AG20443 (cell line): ENCODE results near the gene MYLK.

Source experiments
- DNase-seq: peaks from one replicate; pipeline ENCODE4 v3.0.0; 2012; ENCODE audit warnings: low spot score, mixed read lengths

The MYLK gene

DNA sequence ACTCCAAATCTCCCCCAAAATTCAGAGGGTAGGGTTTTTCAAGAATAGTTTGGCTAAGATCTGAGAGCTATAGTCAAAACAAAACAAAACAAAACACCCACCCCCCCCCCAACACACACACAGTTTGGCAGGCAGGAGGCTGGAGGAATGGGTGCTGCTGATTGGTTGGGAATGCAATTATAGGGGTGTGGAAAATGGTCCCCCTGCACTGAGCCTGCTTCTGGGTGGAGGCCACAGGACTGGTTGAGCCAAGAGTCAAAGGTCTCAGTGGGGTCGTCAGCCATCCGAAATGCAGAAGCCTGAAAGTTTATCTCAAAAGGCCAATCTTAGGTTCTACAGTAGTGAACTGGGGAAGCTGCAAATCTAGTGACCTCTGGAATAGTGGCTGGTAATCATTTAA, 296.7 kb downstream of the MYLK start:
- DNase-seq: no peak

DNA sequence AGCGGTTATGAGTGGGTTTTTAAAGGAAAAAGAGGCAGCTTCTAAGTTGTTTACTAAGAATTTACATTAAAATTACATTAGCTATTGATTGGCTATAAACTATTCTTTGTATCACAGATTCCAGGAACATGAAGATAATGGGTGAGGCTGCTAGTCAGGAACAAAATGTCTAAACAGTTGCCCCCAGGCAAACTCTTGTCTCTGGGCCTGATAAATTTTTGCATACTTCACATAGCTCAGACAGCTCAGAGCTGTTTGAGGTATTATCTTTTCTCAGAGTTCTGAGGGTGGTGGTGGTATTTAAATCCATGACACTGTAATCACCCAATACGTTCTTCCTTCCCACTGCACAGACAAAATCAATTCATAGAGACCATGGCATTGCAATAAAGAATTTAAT, 297.2 kb downstream of the MYLK start:
- DNase-seq: peak; percentile 20

DNA sequence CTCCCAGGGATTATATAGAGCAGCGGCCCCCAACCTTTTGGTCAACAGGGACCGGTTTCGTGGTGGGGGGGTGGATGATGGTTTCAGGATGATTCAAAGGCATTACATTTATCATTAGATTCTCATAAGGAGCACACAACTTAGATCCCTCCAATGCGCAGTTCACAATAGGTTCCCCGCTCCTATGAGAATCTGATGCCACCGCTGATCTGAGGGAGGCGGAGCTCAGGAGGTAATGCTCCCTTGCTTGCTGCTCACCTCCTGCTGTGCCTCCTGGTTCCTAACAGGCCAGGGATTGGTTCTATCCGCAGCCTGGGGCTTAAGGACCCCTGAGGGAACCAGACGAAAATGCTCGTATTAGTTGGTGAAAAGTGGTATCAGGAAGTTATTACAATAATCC, 298.0 kb downstream of the MYLK start:
- DNase-seq: no peak

GRCh38 chr3:123584988-123585937, 298.9 kb downstream of the MYLK start, which contains the start of gene HACD2:
Gene HACD2, minus strand, starts transcription at chr3:123585053. Its CDS starts 26 bp downstream, at chr3:123585027.
- DNase-seq: peak; percentile 97

DNA sequence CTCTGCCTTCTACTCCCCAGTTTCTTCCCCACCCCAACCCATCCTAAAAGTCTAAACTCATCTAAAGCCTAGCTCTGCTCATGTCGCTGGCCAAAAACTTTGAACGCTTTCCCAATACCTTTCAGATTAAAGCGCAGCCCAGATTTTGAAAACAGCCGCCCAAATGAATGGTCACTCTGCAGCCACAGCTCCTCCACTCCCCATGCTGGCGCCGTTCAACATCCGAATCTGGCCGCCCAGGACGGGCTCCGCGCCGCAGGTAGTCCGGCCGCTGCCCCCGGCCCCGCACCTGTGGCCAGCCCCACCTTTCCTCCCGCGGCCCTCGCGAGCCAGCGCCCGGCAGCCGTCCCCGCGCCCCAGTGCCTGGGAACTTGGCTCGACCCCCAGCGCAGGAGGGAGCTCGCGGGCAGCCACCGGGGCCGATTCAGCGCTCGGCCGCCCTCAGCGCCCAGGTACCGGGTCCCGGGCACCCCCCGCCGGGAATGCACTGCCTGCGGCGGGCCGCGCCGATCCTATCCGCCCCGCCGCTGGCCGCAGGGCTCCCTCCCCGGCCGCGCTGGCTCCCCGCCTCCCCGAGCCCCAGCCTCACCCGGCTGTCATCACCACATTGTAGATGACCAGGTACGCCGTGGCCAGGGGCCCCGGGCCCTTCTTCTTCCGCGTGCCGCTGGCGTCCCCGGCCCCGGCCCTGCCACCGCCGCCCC, 299.7 kb downstream of the MYLK start:
- DNase-seq: peak; percentile 59

- no peak for DNase-seq
Observed at GRCh38 chr3:123583561-123583960, 300.6 kb downstream of the MYLK start.

DNA sequence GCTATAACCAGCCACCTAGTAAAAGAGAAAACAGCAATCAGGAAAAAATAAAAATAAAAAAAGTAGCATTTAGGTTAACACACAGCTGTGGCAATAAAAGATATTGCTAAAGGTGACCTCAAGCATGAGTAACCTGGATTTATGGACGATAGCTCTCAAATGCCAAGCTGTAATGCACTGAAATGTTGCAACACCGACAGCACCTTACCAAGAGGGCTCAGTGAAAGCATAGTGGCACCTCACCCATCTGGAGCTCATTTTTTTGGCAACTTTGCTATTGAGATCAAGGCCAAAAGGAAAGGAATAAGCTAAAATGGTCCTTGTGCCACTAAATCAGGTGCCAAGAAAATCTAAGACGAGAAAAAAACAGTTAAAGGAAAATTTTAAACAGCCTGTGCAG, 301.8 kb downstream of the MYLK start:
- no peak for DNase-seq

DNA sequence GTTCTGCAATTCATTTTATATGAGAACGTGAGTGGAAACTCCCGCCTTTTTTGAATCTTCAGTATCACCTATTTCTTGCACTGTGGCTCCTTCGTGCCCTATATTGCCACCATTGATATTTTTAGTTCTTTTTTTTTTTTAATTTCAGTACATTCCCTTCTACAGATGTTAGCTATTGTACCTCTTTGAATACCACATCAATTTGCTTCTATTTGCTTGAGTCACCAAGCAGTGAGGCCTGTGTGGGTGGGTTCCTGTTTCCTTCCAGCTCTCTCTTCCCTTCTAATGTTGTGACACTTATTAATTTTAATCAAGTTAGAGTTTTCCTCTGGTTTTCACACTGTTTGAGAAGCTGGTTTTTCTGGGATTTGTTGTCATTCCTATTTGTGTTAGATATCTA, 308.0 kb downstream of the MYLK start:
- DNase-seq: peak; percentile 28

DNA sequence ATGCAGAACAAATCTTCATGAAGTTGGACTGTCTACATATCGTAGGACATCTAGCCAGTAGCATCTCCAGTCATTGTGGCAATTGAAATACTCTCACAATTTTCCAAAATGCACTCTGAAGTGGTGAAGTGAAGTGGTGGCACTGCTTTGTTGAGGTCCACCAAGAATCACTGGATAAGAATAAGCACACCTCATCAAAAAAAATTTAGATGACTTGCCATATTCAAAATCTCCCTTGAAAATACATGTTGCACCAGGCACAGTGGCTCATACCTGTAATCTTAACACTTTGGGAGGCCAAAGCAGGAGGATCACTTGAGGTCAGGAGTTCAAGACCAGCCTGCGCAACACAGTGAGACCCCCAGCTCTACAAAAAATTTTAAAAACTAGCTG, 312.2 kb downstream of the MYLK start:
- DNase-seq: no peak

GRCh38 chr3:123571264-123571972, 312.7 kb downstream of the MYLK start:
- DNase-seq: no peak

DNA sequence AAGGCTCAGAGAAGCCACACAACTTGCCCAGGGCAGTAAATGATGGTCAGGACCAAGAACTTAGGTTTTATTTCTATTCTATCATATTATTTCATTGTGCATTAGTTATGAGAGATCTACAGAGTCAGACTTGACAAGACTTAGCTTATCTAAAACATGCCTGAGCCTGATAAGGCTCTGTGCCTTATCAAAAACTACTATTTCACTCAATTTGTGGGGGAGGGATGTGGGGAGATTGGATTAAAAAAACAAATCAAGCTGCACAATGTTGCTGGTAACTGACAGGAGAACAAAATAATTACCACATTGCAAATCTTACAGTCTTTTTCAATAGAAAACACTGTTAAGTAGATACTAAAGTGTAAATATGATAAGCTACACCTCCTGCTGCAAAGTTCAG, 315.3 kb downstream of the MYLK start:
- DNase-seq: no peak

- DNase-seq: no peak
Observed at GRCh38 chr3:123568034-123568433, 316.1 kb downstream of the MYLK start.

- no peak for DNase-seq
Observed at GRCh38 chr3:123564056-123564455, 320.1 kb downstream of the MYLK start.

GRCh38 chr3:123562547-123562946, 321.6 kb downstream of the MYLK start:
- no peak for DNase-seq

DNA sequence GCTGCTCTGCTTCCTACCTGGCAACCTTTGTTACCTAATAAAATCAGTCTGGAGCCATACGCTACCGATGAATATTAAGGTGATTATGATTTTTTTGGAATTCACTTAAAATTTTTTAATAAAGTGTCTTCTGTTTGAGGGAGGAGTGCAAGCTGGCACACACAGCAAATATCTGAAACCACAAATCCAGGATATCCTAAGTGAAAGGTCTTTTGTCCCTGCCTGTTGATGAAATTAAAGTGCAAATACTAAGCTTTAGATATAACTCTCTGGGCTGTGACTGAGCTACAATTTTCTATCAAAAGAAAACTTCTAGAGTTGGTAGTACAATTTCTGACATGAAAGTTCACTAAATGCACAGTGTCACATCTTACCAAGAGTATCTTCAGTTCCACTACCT, 322.9 kb downstream of the MYLK start:
- no peak for DNase-seq
